ENCODE results near the gene RFT1.

DNA sequence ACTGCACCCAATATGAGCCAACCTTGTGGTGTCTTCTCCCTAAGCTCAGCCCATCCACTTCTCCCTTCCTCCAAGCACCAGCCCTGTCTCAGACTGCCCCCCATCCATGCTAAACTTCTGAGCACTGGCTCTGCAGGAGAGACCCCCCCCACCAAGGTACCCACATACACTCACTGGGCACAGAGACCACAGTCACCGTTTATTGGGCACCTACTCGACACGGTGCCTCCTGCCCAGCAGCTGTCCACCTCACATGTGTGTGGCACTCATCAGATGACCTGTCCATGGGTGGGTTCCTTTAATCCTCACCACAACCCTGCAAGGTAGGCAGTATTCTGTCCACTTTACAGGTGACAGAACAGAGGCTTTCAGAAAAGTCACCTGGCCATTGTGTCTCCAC, 62.1 kb downstream of the RFT1 start:
- TF ChIP-seq CTCF (IDR thresholded peaks at IDR 0.05) (no peak), POLR2A (IDR thresholded peaks at IDR 0.05) (no peak), EP300 (IDR thresholded peaks at IDR 0.05) (no peak)

Measured in ovary (tissue), 3 donors.